GM21528 (cell line): ENCODE data around the gene KRT71.
"Not testable (repeated sequence)": the region's sequence is repeated elsewhere in the genome, so short reads cannot be mapped to it uniquely, and the experiment has no call there.

Source experiments
- ATAC-seq: cut with Tn5 transposase; IDR thresholded peaks from one replicate; pipeline ENCODE4 v1.9.1; 2021; ENCODE audit warnings: mild to moderate bottlenecking, moderate library complexity; ENCODE audit not compliant: unreplicated experiment, low FRiP score

Gene KRT71

DNA sequence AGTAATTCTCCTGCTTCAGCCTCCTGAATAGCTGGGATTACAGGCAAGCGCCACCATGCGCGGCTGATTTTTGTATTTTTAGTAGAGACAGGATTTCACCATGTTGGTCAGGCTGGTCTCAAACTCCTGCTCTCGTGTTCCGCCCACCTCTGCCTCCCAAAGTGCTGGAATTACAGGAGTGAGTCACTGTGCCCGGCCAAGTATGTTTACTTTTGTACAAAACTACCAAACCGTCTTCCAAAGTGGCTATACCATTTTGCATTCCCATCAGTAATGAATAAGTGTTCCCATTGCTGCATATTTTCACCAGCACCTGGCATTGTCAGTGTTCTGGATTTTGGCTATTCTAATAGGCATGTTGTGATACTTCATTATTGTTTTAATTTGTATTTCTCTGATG lies 51.5 kb downstream of the KRT71 start:
- no peak for ATAC-seq

DNA sequence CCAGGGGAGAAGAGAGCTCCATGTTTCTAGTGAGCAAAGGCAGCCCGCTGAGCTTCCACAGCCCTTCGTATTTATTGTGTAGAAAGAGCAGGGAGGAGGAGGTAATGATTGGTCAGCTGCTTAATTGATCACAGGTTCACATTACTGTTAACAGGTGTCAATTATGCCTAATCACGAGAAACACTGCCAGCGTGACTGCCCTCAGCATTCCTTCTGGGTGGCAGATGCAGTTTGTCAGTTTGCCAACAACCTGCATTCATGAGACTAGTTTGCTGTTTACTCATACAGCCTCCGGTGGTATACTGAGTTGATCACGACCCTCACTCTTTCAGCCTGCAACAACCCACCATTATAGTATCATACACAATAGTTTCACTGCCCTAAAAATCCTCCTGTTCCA lies 52.4 kb downstream of the KRT71 start:
- ATAC-seq = not testable (repeated sequence)

DNA sequence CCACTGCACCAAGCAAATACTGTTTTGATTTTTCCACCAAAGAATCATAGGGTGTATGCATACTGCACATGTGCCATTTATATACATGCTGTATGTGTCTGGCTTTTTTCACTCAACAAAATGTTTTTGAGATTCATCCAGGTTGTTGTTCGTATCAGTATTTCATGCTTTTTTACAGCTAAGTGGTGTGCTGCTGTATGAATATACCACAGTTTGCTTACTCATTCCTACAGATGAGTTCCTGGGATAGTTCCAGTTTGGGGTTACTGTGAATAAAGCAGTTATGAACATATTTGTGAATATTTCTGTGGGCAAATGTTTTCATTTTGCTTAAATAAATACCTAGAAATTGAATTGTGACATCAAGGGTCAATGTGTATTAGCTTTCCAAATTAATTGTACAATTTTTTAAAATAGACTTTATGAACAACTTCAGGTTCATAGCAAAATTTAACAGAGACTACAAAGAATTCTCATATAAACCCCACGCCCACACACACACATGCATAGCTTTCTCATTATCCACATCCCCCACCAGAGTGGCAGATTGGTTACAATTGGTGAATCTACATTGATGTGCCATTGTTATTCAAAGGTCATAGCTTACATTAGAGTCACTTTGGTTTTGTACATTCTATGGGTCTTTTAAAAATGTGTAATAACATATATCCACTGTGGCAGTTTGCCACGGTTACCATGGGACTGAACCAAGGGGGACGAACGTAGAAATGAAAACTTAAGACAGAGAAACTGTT lies 53.0 kb downstream of the KRT71 start:
- ATAC-seq = no peak

DNA sequence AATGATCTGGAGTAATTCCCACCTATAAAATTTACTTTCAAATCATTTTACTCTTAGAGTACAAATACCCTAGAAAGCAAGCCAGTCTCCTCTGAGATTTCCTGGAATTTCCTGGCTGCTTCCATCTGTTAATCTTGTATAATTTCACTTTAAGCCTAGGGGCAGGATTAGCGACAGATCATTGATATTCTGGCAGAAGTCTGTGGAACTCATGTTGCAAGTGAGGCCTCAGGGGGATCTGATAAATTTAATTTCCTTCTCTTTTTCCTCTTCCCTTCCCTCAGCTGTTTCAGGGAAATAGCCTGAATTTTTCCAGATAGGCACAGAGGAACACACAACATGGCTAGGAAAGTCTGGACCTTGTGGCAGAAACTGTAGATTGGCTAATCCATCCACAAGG lies 54.0 kb downstream of the KRT71 start:
- ATAC-seq = no peak

DNA sequence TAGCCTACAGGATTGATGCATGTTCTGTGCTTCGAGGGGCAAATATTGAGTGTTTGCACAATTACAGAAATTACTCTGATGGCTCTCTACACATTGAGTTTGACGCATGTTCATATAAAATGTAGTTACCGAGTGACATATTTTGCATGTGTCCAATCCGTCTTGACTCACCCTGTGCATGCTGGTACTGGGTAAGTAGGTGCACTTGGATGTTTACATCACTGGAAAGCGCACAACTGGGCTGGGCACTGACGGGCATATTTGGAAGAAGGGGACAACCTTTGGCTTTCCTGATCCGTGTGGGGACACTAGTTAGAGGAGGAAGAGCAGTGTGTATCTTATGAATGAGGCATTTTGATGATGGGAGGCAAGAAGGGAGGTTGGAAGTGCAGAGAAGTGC lies 55.0 kb downstream of the KRT71 start:
- ATAC-seq = no peak

DNA sequence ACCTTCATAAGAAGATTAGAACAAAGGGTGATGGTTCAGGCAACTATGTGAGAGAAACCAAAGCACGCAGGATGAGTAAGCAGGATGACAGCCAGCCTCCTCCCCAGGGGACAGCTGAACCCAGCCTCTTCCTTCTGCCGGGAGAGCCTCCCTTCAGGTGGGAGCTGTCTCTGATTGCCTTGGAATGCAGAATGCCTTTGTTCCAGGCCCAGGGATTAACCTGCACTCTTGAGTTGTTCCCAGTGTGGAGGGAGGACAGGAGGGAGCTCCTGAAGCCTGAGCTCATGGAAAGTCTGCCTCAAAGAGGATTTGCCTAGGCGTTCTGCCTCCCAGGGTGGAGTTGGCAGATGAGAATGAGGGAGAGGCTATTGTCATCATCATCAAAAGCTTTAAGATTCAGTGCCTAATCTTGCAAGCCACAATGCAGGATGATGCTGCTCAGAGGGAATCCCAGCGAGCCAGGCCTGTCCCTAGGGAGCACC lies 56.3 kb downstream of the KRT71 start:
- ATAC-seq = no peak

DNA sequence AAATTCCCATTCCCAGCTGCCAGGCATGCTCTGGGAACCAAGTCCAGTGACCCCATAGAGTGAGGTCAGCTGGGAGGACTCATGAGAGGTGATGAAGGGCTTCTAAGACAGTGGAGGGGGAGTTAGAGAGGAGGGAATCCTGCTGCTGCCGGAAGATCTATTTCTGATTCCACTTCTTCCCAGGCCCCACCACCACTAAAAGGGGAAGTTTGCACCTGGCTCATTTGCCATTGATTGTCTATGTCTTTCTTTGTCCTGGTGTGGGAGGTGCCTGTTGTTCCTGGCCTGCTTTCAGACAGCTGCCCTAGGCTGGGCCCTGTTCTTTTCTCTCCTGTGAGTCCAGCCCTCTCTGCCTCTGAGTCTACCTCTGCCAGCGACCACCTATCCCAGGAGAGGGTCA lies 56.9 kb downstream of the KRT71 start:
- ATAC-seq = no peak

DNA sequence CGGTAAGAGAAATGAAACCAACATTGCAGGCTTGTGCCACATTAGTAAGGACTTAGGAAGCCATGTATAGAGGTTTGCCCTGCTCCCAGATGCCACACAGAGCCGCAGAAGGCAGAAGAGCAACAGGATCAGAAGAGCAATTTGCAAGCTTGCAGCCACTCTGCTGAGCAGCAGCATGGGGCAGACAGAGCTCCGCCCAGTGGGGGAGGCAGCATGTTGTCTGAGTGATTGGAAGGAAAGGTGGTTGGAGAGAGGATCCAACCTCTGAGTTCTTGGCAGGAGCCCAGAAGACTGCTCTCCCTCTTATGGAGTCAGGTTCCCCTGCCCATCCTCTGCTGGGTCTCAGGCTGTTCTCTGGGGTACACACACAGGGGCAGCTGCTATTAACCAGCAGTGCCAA lies 57.6 kb downstream of the KRT71 start:
- ATAC-seq = no peak

DNA sequence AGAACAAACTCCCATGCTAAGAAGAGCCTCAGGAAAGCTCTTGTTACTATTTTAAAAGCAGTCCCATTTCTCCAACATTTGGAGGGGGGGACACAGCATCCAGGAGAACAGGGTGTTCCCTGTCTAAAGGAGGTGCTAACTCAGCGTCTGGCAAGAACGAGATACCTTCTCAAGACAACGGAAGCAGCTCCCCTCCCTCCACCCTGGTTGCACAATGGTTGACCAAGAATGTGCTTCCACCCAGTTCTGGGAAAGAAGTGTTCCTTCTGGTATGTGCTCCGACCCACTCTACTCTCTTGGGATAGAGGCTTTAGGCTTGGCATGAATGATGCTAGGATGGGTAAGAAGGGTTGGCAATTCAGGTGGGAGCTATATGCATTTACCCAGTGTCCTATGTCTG lies 58.4 kb downstream of the KRT71 start:
- no peak for ATAC-seq

DNA sequence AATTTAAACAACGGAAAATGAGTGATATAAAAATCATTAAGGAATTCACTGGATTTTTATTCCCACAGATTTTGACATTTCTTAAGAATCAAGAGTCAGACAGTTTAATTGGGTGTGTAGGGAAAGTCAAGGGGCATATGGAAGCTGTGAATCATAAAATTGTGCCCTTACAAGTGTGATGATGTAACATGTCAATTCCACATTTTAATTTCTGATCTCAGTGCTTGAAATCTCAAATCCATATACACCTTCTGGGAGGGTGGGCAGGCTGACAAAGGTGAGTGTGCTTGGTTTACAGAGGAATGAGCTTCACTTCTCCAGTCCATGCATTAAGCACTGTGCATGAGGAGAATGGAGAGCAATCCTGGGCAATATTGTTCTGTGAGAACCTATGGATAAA lies 58.8 kb downstream of the KRT71 start:
- no peak for ATAC-seq
